Mesendoderm (in vitro differentiated cells): Measurements from ENCODE around the gene GPBP1. TPM values are rescaled to one million over a fixed set of nuclear protein-coding genes. Genes with fewer than 3 reads are reported as not detected.

Experiments
- small RNA-seq: library from polyadenylated mRNA; stranded (forward); fragments of <200 nt; extraction: miRNeasy Mini kit (QIAGEN cat#:217004); gene quantifications from one replicate; pipeline ENCODE3, GENCODE V24; 2013; ENCODE audit not compliant: insufficient read depth

Gene GPBP1

Small RNA genes within 50 kb of the gene (small RNA-seq; reads per million reads assigned to genes)
- gene RF00019: not detected
